CD4-positive, alpha-beta T cell (primary cell): ENCODE measurements around the gene AKNAD1. TPM values are rescaled to one million over a fixed set of nuclear protein-coding genes. Genes with fewer than 3 reads are reported as not detected.

Experiments
- ATAC-seq: fragments of 200-7000 bp; cut with Tn5 transposase; one replicate; pipeline ENCODE4 v1.10.0; 2022; ENCODE audit warnings: mild to moderate bottlenecking; ENCODE audit not compliant: poor library complexity
- CTCF ChIA-PET: fragments of 350-600 bp; sonication (Branson Sonifier 250); formaldehyde crosslinking; loops from one replicate; lab custom pipeline; 2021; ENCODE audit warnings: antibody characterized with exemption, inconsistent platforms; lab: Charles Lee
- POLR2A ChIA-PET: fragments of 350-600 bp; sonication (Branson Sonifier 250); formaldehyde crosslinking; loops from one replicate; lab custom pipeline; 2021; ENCODE audit warnings: antibody characterized with exemption, inconsistent platforms; lab: Charles Lee
- DNase-seq, 14 experiments: peaks; one replicate each; pipeline ENCODE4 v3.0.0-alpha.2; 2013 to 2020; ENCODE audit warnings: mixed read lengths in 2 of 14
- H3K27ac ChIP-seq, 2 donors: one replicate each; pipeline versions ENCODE4 v1.5.1 to v1.7.0; 2013; ENCODE audit warnings: low read length in 2 of 2, low read depth in 1 of 2, mild to moderate bottlenecking in 1 of 2
- H3K27me3 ChIP-seq, 2 experiments: 1 replicate in 1 of 2; 2 replicates in 1 of 2; pipeline versions ENCODE4 v1.6.1 to v1.7.0; 2013; ENCODE audit warnings: low read length in 2 of 2, control low read depth in 1 of 2, mild to moderate bottlenecking in 1 of 2, moderate library complexity in 1 of 2; ENCODE audit not compliant: insufficient read depth in 2 of 2, control insufficient read depth in 1 of 2
- H3K36me3 ChIP-seq: one replicate; pipeline ENCODE4 v1.6.1; 2013; ENCODE audit warnings: low read length, control low read depth; ENCODE audit not compliant: insufficient read depth
- H3K4me1 ChIP-seq: one replicate; pipeline ENCODE4 v1.6.1; 2013; ENCODE audit warnings: low read length, control low read depth; ENCODE audit not compliant: insufficient read depth
- H3K4me3 ChIP-seq: one replicate; pipeline ENCODE4 v1.5.1; 2013; ENCODE audit warnings: mild to moderate bottlenecking, low read length, moderate library complexity
- H3K9me3 ChIP-seq, 2 experiments: 1 replicate in 1 of 2; 2 replicates in 1 of 2; pipeline versions ENCODE4 v1.6.1 to v1.7.0; 2013; ENCODE audit warnings: low read length in 2 of 2, mild to moderate bottlenecking in 2 of 2, control low read depth in 1 of 2, moderate library complexity in 1 of 2; ENCODE audit not compliant: control insufficient read depth in 1 of 2, insufficient read depth in 1 of 2
- H3K27ac Mint-ChIP-seq: one replicate; pipeline ENCODE4 v1.8.0; 2020; ENCODE audit warnings: mixed read lengths
- H3K27me3 Mint-ChIP-seq: one replicate; pipeline ENCODE4 v1.8.0; 2021; ENCODE audit warnings: mixed read lengths
- H3K36me3 Mint-ChIP-seq: one replicate; pipeline ENCODE4 v1.8.0; 2021; ENCODE audit warnings: low read depth, mixed read lengths
- H3K4me1 Mint-ChIP-seq: one replicate; pipeline ENCODE4 v1.8.0; 2021; ENCODE audit warnings: low read depth, mixed read lengths
- H3K4me3 Mint-ChIP-seq: one replicate; pipeline ENCODE4 v1.8.0; 2020; ENCODE audit warnings: mild to moderate bottlenecking, mixed read lengths
- H3K9me3 Mint-ChIP-seq: one replicate; pipeline ENCODE4 v1.8.0; 2020; ENCODE audit warnings: mixed read lengths
- intact Hi-C, 2 experiments: fragments of 100-400 bp; cut with DNase I in 1 of 2; cut with micrococcal nuclease in 1 of 2; formaldehyde crosslinking; loops; one replicate each; pipeline versions ENCODE4 v1.15.1 to v1.9.0; 2023 to 2025; cut with DNase I, micrococcal nuclease
- total RNA-seq, 174 experiments: library from RNA in 2 of 174; stranded (reverse) in 2 of 174; gene quantifications; one replicate each; pipeline ENCODE4 v1.2.3 and lab custom pipeline; 2021 to 2026
- TF ChIP-seq, protein P1 (sequence below): fragments of 200-600 bp; IDR thresholded peaks from one replicate; pipeline ENCODE4 v1.8.0; 2022; ENCODE audit warnings: antibody characterized with exemption, mild to moderate bottlenecking

The AKNAD1 gene
- total RNA-seq, 2 experiments from 2014 or later = not detected

GRCh38 chr1:108814343-108815125 is 42.4 kb downstream of the AKNAD1 start:
- no peaks in the 10 kb centered on the region for H3K9me3 ChIP-seq
- H3K27me3 ChIP-seq = no peaks in the 10 kb centered on the region
- Mint-ChIP-seq H3K27ac (no peak overlapping the region), H3K9me3 (no peaks in the 10 kb centered on the region), H3K4me1 (no peaks in the 10 kb centered on the region), H3K4me3 (no peak overlapping the region), H3K36me3 (peaks cover 21% of the 10 kb centered on the region), H3K27me3 (no peaks in the 10 kb centered on the region)
- H3K4me1 ChIP-seq = no peaks in the 10 kb centered on the region
- no peak overlapping the region for H3K27ac ChIP-seq
- intact Hi-C loops = no loop called here
- POLR2A ChIA-PET = no interaction called here
- ATAC-seq = no peak
- CTCF ChIA-PET = no interaction called here
- TF ChIP-seq, protein P1, sequence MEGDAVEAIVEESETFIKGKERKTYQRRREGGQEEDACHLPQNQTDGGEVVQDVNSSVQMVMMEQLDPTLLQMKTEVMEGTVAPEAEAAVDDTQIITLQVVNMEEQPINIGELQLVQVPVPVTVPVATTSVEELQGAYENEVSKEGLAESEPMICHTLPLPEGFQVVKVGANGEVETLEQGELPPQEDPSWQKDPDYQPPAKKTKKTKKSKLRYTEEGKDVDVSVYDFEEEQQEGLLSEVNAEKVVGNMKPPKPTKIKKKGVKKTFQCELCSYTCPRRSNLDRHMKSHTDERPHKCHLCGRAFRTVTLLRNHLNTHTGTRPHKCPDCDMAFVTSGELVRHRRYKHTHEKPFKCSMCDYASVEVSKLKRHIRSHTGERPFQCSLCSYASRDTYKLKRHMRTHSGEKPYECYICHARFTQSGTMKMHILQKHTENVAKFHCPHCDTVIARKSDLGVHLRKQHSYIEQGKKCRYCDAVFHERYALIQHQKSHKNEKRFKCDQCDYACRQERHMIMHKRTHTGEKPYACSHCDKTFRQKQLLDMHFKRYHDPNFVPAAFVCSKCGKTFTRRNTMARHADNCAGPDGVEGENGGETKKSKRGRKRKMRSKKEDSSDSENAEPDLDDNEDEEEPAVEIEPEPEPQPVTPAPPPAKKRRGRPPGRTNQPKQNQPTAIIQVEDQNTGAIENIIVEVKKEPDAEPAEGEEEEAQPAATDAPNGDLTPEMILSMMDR = no peak
- peaks cover 7% of the 10 kb centered on the region for H3K36me3 ChIP-seq
- no peak for DNase-seq
- H3K4me3 ChIP-seq = no peak overlapping the region

DNA sequence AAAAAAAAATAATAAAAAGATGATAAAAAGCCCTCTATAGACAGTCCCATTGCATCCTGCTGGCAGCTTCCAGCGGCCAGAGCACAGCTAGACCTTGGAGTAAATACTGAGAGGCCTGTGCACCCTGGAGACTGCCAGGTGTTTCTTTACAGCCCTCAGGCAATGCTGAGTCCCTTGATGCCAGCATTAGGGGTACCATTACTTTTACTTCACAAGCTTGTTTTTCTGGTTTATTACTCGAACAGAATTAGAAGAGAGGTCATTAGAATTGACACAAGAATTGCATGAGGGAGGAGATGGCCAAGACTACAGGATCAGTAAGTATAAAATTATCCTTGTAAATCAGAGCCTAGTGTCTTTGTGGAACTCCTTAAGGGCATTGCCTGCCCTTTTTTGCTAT is 43.6 kb downstream of the AKNAD1 start:
- ATAC-seq (no peak), DNase-seq (no peak)
- H3K4me3 Mint-ChIP-seq = no peak overlapping the region
- Histone ChIP-seq H3K9me3 (no peaks in the 10 kb centered on the region), H3K27ac (no peak overlapping the region), H3K4me3 (no peak overlapping the region), H3K27me3 (no peaks in the 10 kb centered on the region), H3K4me1 (no peaks in the 10 kb centered on the region), H3K36me3 (peaks cover 12% of the 10 kb centered on the region)
- POLR2A ChIA-PET = no interaction called here
- intact Hi-C loops = no loop called here
- no peaks in the 10 kb centered on the region for H3K27me3 Mint-ChIP-seq
- CTCF ChIA-PET = no interaction called here
- H3K27ac Mint-ChIP-seq = no peak overlapping the region
- TF ChIP-seq, protein P1 = no peak
- peaks cover 33% of the 10 kb centered on the region for H3K36me3 Mint-ChIP-seq
- H3K9me3 Mint-ChIP-seq = no peaks in the 10 kb centered on the region
- no peaks in the 10 kb centered on the region for H3K4me1 Mint-ChIP-seq

DNA sequence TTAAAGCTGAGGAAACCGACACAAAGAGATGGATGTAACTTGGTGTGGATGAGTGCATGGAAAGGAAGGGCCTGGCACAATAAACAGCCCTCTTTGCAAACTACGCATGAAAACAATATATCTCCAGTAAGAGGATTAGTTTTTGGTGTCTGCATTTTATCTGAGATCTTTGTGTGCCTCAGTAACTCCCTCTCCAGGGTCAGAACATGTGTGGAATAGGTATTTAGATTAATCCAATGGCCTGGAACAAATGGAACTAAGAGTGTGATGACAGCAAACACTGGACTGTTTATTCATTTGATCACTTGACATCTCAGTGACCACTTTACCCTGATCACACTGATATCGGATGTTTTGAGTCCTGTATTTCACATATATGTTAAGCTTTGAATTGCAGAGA is 45.3 kb downstream of the AKNAD1 start:
- intact Hi-C loops = no loop called here
- no peaks in the 10 kb centered on the region for H3K27me3 Mint-ChIP-seq
- H3K9me3 Mint-ChIP-seq = no peaks in the 10 kb centered on the region
- ATAC-seq = no peak
- peaks cover 50% of the 10 kb centered on the region for H3K36me3 Mint-ChIP-seq
- Histone ChIP-seq H3K4me3 (no peak overlapping the region), H3K36me3 (peaks cover 26% of the 10 kb centered on the region), H3K27ac (no peak overlapping the region), H3K9me3 (no peaks in the 10 kb centered on the region), H3K27me3 (no peaks in the 10 kb centered on the region), H3K4me1 (no peaks in the 10 kb centered on the region)
- H3K4me1 Mint-ChIP-seq = no peaks in the 10 kb centered on the region
- POLR2A ChIA-PET = no interaction called here
- no peak overlapping the region for H3K27ac Mint-ChIP-seq
- no peak for DNase-seq
- CTCF ChIA-PET = no interaction called here
- H3K4me3 Mint-ChIP-seq = no peak overlapping the region
- TF ChIP-seq, protein P1 = no peak
